ENCODE measurements around the gene CIAPIN1. TPM values are rescaled to one million over a fixed set of nuclear protein-coding genes. Genes with fewer than 3 reads are reported as not detected.

The CIAPIN1 gene
- total and polyA plus RNA-seq, 2 of the 4 experiments (the other 2 are of a cell fraction): 41.6 to 47.7 TPM

DNA sequence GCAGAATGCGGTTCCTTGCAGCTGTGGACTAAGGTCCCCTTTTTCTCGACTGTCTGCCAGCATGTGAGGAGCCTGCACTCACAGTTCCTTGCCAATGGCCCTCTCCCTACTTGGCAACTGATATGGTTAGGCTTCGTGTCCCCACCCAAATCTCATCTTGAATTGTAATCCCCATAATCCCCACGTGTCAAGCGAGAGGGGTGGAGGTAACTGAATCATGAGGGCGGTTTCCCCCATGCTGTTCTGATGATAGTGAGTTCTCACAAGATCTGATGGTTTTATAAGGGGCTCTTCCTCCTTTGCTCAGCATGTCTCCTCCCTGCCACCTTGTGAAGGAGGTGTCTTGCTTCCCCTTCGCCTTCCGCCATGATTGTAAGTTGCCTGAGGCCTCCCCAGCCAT lies 19.9 kb downstream of the CIAPIN1 start:
- intact Hi-C loops (cut with micrococcal nuclease): no loop called here
- Histone ChIP-seq H3K9me3 (ENCODE audit: control insufficient read depth, insufficient read depth, low read length) (no peaks in the 10 kb centered on the region), H2BK20ac (ENCODE audit: low read depth, low read length) (no peak overlapping the region), H3K4ac (ENCODE audit: low read depth, low read length) (no peak overlapping the region), H3K4me2 (ENCODE audit: low read depth, low read length) (no peak overlapping the region), H2BK120ac (ENCODE audit: low read depth, low read length) (no peak overlapping the region), H3K79me1 (ENCODE audit: low read depth in 1 of 2, low read length in 2 of 2) (no peaks in the 10 kb centered on the region), H3K36me3 (ENCODE audit: control insufficient read depth, insufficient read depth, low read length) (peaks cover 34% of the 10 kb centered on the region), H3K18ac (ENCODE audit: low read depth, low read length) (no peak overlapping the region), H2AFZ (replicated peaks; ENCODE audit: low read length, poor library complexity) (no peak overlapping the region), H2AK5ac (ENCODE audit: low read depth, low read length) (no peak overlapping the region), H3K4me1 (ENCODE audit: control insufficient read depth, insufficient read depth, low read length) (no peaks in the 10 kb centered on the region; the same call in 1 of the 2 replicates), H2BK5ac (ENCODE audit: low read depth, low read length, poor library complexity, severe bottlenecking) (no peak overlapping the region), H4K91ac (ENCODE audit: insufficient read depth, low read depth, low read length) (no peak overlapping the region), H3K27me3 (ENCODE audit: control insufficient read depth, insufficient read depth, low read length) (no peaks in the 10 kb centered on the region), H3K23ac (ENCODE audit: low read depth, low read length) (no peak overlapping the region), H2AK9ac (replicated peaks; ENCODE audit: low read depth, low read length, poor library complexity) (no peak overlapping the region), H3K9ac (ENCODE audit: low read depth, low read length) (no peak overlapping the region), H3K4me3 (ENCODE audit: insufficient read depth, low read depth, low read length) (no peak overlapping the region), H2BK15ac (ENCODE audit: low read depth, low read length) (no peak overlapping the region), H4K8ac (ENCODE audit: low read depth in 2 of 2, low read length in 2 of 2) (no peak overlapping the region), H4K20me1 (ENCODE audit: insufficient read depth, low read length) (no peaks in the 10 kb centered on the region), H3K9me1 (ENCODE audit: insufficient read depth, low read length) (no peaks in the 10 kb centered on the region), H3K14ac (replicated peaks; ENCODE audit: low read depth, low read length) (no peak overlapping the region), H3K27ac (ENCODE audit: insufficient read depth, low read length) (no peak overlapping the region), H4K5ac (ENCODE audit: low read depth, low read length) (no peak overlapping the region), H3K56ac (ENCODE audit: extremely low read depth, insufficient read depth, low read length) (no peak overlapping the region)
- no peak for ATAC-seq (ENCODE audit: low read depth)
- ChIA-PET POLR2A (ENCODE audit: unreplicated experiment) (no interaction called here), CTCF (no interaction called here)
- no peak for DNase-seq
- TF ChIP-seq, protein P1, sequence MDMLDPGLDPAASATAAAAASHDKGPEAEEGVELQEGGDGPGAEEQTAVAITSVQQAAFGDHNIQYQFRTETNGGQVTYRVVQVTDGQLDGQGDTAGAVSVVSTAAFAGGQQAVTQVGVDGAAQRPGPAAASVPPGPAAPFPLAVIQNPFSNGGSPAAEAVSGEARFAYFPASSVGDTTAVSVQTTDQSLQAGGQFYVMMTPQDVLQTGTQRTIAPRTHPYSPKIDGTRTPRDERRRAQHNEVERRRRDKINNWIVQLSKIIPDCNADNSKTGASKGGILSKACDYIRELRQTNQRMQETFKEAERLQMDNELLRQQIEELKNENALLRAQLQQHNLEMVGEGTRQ (IDR thresholded peaks at IDR 0.05; ENCODE audit: low read depth, low read length): no peak
- TF ChIP-seq NFE2L2 (IDR thresholded peaks at IDR 0.05; ENCODE audit: low read depth, low read length): no peak
- dilution Hi-C loops (cut with HindIII; ENCODE audit: low sequenced_read_pairs, unreplicated experiment): no loop called here
- 93% methylated on average over 2 of the region's 8 CpGs; no CpG with 5 or more reads in 1 of the 2 experiments for WGBS, 2 experiments (ENCODE audit: extremely low coverage in 2 of 2, insufficient read length in 1 of 2)
- BruUV-seq (replicated peaks): no TSS peak
- in situ Hi-C loops (cut with MboI; ENCODE audit: low sequenced_read_pairs): no loop called here
